ENCODE measurements around the gene RAPGEF3.

RAPGEF3 gene

DNA sequence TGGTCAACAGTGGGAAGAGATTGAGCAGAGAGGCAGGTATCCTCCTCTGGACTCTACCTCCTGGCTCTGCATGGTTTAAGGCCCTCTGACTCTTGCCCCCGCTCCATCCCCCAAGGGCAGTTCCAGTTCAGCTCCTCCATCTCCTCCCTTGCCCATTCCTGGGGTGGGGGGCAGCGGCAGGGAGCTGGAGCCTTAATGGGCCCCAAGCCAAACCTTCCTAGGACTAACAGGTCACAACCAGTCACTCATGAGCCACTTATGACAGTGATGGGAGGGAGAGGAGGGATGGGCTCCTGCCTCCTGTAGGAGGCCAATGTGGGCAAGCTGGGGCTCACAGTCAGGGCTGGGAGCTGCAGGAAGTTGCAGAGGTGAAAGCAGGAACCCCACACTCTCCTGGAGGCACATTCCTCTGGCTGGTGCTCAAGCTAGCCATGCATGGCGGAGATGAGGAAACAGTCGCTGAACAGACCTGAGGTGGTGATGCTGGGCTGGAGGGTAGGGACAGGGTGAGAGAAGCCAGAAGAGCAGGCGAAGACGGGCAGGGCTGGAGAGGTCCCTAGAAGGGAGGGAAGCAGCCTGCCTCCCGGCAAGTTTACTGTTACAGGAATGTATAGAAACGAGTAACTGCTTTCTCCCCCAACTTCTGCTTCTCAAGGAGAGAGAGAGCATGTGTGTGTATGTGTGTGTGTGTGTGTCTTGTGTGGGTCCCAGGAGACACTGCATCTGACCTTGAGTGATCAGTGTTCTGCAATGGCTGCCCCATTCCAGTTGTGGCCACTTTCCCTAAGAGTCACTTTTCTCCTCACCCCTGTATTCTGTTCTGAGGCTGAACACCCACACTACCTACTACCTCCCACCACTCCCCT, 5.0 kb upstream of the RAPGEF3 start:
- H3K4me2 ChIP-seq (ENCODE audit: insufficient read depth, low read length), result no peak overlapping the region
- H3K79me2 ChIP-seq (ENCODE audit: insufficient read depth, low read length), result no peaks in the 10 kb centered on the region
- H3K9me3 ChIP-seq (ENCODE audit: insufficient read depth, low read length, severe bottlenecking), result no peaks in the 10 kb centered on the region
- TF ChIP-seq EZH2 (IDR thresholded peaks at IDR 0.05; ENCODE audit: borderline replicate concordance, low read depth, low read length, severe bottlenecking) (no peak), CTCF (IDR thresholded peaks at IDR 0.05; ENCODE audit: borderline replicate concordance, extremely low read depth, low read length, poor library complexity, severe bottlenecking) (no peak)
- no peak overlapping the region for H3K27ac ChIP-seq (ENCODE audit: low read length)
- DNase-seq, result no peak
- no peak overlapping the region for H2AFZ ChIP-seq (ENCODE audit: low read depth, low read length)
- H3K9ac ChIP-seq (ENCODE audit: low read depth, low read length), result no peak overlapping the region
- H4K20me1 ChIP-seq (ENCODE audit: insufficient read depth, low read length), result peaks cover 3% of the 10 kb centered on the region; the same call in 1 of the 2 replicates
- H3K27me3 ChIP-seq (ENCODE audit: insufficient read depth, low read length, poor library complexity), result peaks cover 19% of the 10 kb centered on the region
- H3K4me3 ChIP-seq (ENCODE audit: low read depth in 1 of 2, low read length in 2 of 2), result no peak overlapping the region
- H3K4me1 ChIP-seq (ENCODE audit: insufficient read depth, low read length), result peaks cover 9% of the 10 kb centered on the region
- ATAC-seq (ENCODE audit: insufficient read depth, low read depth), result no peak
- H3K36me3 ChIP-seq (ENCODE audit: insufficient read depth, low read length), result no peaks in the 10 kb centered on the region

DNA sequence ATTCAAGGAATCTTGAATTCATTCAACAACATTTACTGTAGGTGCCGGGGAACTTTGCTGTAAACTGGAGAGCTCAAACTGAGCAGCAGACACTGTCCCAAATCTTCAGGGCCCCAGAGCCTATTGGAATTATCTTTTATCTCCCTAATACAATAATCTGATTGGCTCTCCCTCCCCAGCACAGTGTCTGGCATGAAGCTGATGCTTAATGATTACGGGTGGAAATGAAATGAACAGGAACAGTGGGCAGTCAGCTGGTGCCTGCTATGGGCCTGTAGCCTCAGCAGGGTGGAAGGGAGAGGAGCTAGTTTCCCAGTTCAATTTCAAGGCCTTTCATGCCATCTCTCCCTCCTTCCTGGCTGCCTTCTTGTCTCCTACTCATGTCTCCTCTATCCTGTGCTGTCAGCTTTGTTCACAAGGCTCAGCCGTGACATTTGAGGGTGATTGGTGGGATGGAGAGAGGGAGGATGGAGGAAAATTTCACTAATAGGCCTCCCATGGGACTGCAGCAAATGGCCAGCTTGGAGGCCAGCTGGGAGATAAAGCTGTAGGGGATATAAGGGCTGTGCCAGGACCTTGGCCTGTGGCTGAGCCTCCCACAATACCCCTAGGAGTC, 4.3 kb upstream of the RAPGEF3 start:
- H3K9ac ChIP-seq (ENCODE audit: low read depth, low read length), result no peak overlapping the region
- H2AFZ ChIP-seq (ENCODE audit: low read depth, low read length), result no peak overlapping the region
- H3K4me3 ChIP-seq (ENCODE audit: low read depth in 1 of 2, low read length in 2 of 2), result no peak overlapping the region
- H3K4me2 ChIP-seq (ENCODE audit: insufficient read depth, low read length), result no peak overlapping the region
- peaks cover 4% of the 10 kb centered on the region for H4K20me1 ChIP-seq (ENCODE audit: insufficient read depth, low read length)
- peaks cover 19% of the 10 kb centered on the region for H3K27me3 ChIP-seq (ENCODE audit: insufficient read depth, low read length, poor library complexity)
- no peak overlapping the region for H3K27ac ChIP-seq (ENCODE audit: low read length)
- no peak for ATAC-seq (ENCODE audit: insufficient read depth, low read depth)
- no peaks in the 10 kb centered on the region for H3K9me3 ChIP-seq (ENCODE audit: insufficient read depth, low read length, severe bottlenecking)
- DNase-seq, result no peak
- peaks cover 16% of the 10 kb centered on the region for H3K4me1 ChIP-seq (ENCODE audit: insufficient read depth, low read length)
- TF ChIP-seq CTCF (IDR thresholded peaks at IDR 0.05; ENCODE audit: borderline replicate concordance, extremely low read depth, low read length, poor library complexity, severe bottlenecking) (no peak), EZH2 (IDR thresholded peaks at IDR 0.05; ENCODE audit: borderline replicate concordance, low read depth, low read length, severe bottlenecking) (no peak)
- H3K79me2 ChIP-seq (ENCODE audit: insufficient read depth, low read length), result no peaks in the 10 kb centered on the region
- H3K36me3 ChIP-seq (ENCODE audit: insufficient read depth, low read length), result no peaks in the 10 kb centered on the region

- no peak for DNase-seq
- Histone ChIP-seq H2AFZ (ENCODE audit: low read depth, low read length) (peak overlapping the region; percentile 88), H3K79me2 (ENCODE audit: insufficient read depth, low read length) (no peaks in the 10 kb centered on the region), H3K4me3 (ENCODE audit: low read depth in 1 of 2, low read length in 2 of 2) (peak overlapping the region; percentile 42 to 67; a peak in 3 of 4 replicates), H3K27me3 (ENCODE audit: insufficient read depth, low read length, poor library complexity) (peaks cover 15% of the 10 kb centered on the region), H3K4me2 (ENCODE audit: insufficient read depth, low read length) (peak overlapping the region; percentile 97), H3K27ac (ENCODE audit: low read length) (no peak overlapping the region), H4K20me1 (ENCODE audit: insufficient read depth, low read length) (peaks cover 9% of the 10 kb centered on the region), H3K9ac (ENCODE audit: low read depth, low read length) (peak overlapping the region; percentile 55), H3K9me3 (ENCODE audit: insufficient read depth, low read length, severe bottlenecking) (no peaks in the 10 kb centered on the region), H3K4me1 (ENCODE audit: insufficient read depth, low read length) (peaks cover 16% of the 10 kb centered on the region), H3K36me3 (ENCODE audit: insufficient read depth, low read length) (no peaks in the 10 kb centered on the region)
- ATAC-seq (ENCODE audit: insufficient read depth, low read depth), result no peak
- no peak for TF ChIP-seq EZH2 (IDR thresholded peaks at IDR 0.05; ENCODE audit: borderline replicate concordance, low read depth, low read length, severe bottlenecking)
- no peak for TF ChIP-seq CTCF (IDR thresholded peaks at IDR 0.05; ENCODE audit: borderline replicate concordance, extremely low read depth, low read length, poor library complexity, severe bottlenecking)
These were observed 171 bp downstream of the RAPGEF3 start for GRCh38 chr12:47758584-47758833.
